Measurements from ENCODE around the gene DENND1C. TPM values are rescaled to one million over a fixed set of nuclear protein-coding genes. Genes with fewer than 3 reads are reported as not detected.
"Not testable (repeated sequence)": the region's sequence is repeated elsewhere in the genome, so short reads cannot be mapped to it uniquely, and the experiment has no call there.

DENND1C gene
- total RNA-seq, 4 donors from 2014 or later: 0.27 to 1.2 (median 0.29) TPM; not detected in 1

DNA sequence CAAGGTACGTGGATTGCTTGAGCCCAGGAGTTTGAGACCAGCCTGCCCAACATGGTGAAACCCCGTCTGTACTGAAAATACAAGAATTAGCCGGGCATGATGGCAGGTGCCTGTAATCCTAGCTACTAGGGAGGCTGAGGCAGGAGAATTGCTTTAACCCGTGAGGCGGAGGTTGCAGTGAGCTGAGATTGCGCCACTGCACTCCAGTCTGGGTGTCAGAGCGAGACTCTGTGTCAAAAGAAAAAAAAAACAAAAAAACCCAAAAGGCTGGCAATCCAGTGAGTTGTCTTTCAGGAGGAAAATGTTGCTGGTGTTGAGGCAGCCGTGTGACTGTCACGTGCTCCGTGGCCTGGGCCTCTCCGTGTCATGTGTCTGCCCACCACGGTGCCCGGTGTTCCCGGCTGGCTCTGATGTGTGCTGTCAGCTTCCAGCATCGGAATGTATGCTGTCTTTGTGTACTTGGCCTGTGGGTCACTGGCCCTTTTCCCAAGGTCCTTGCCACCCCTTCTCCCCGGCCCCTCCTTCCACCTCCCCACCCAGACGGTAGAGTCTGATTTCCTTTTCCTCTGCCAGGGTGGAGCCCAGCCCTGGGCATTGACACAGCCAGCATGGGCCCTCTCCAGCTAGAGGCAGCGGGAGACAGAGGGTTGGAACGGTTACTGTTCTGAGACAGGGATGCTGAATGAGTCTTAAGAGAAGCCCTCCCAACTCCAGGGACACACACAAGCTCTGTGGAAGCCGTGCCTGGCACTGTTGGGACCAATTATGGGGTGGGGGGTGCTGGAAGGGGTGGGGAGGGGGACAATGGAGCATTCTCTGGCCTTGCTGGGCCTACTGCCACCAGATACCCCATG lies 27.8 kb upstream of the DENND1C start:
- DNase-seq: peak; percentile 22 to 56
- Histone ChIP-seq H3K27ac (peak overlapping the region; percentile 3 to 79 (median 41)), H3K36me3 (no peaks in the 10 kb centered on the region), H3K9me3 (no peaks in the 10 kb centered on the region), H3K4me1 (peaks cover 0 to 5% of the 10 kb centered on the region in 2 donors), H3K27me3 (no peaks in the 10 kb centered on the region), H3K4me3 (no peak overlapping the region)
- no peak for TF ChIP-seq POLR2A (IDR thresholded peaks at IDR 0.05)
- TF ChIP-seq, protein P1, sequence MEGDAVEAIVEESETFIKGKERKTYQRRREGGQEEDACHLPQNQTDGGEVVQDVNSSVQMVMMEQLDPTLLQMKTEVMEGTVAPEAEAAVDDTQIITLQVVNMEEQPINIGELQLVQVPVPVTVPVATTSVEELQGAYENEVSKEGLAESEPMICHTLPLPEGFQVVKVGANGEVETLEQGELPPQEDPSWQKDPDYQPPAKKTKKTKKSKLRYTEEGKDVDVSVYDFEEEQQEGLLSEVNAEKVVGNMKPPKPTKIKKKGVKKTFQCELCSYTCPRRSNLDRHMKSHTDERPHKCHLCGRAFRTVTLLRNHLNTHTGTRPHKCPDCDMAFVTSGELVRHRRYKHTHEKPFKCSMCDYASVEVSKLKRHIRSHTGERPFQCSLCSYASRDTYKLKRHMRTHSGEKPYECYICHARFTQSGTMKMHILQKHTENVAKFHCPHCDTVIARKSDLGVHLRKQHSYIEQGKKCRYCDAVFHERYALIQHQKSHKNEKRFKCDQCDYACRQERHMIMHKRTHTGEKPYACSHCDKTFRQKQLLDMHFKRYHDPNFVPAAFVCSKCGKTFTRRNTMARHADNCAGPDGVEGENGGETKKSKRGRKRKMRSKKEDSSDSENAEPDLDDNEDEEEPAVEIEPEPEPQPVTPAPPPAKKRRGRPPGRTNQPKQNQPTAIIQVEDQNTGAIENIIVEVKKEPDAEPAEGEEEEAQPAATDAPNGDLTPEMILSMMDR (IDR thresholded peaks at IDR 0.05 in 4 of 5, conservative IDR thresholded peaks at IDR 0.05 in 1 of 5): no peak
- in situ Hi-C loops (cut with MboI; ENCODE audit: low sequenced_read_pairs in 4 of 4) (loop anchor here in 3 of 4 donors (25.0 kb wide), 2 partner anchors 228 to 353 kb away; partner anchors contain the start of genes GPR108 (in 1 of the 3) and TRIP10 (in 1 of the 3)), intact Hi-C loops (cut with DNase I; ENCODE audit: low total_unique reads) (no loop called here)
- peak; percentile 39 to 80 for ATAC-seq

DNA sequence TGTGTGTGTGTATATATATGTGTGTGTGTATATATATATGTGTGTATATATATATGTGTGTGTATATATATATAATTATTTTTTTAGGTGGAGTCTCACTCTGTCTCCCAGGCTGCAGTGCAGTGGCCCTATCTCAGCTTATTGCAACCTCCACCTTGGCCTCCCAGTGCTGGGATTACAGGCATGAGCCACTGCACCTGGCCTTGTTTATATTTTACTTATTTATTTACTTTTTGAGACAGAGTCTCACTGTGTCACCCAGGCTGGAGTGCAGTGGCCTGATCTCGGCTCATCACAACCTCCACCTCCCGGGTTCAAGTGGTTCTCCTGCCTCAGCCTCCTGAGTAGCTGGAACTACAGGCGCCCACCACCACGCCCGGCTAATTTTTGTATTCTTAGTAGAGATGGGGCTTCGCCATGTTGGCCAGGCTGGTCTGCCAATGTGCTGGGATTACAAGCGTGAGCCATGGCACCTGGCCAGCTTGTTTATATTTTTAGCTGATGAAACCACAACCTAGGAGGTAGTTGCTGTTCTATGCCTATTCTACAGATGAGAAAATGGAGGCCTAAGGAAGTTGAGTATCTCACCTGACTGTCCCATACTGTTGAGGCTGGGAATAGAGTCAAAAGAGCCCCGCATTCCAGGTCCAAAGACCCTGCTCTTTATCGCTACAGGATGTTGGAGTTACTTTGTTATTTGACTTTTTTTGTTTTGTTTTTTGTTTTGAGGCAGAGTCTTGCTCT lies 26.6 kb upstream of the DENND1C start:
- H3K4me3 ChIP-seq; H3K4me1 ChIP-seq; DNase-seq; H3K36me3 ChIP-seq; H3K9me3 ChIP-seq; H3K27me3 ChIP-seq; ATAC-seq; intact Hi-C loops (cut with DNase I; ENCODE audit: low total_unique reads): not testable (repeated sequence)
- in situ Hi-C loops (cut with MboI; ENCODE audit: low sequenced_read_pairs in 4 of 4): loop anchor here in 3 of 4 donors (25.0 kb wide), 2 partner anchors 229 to 354 kb away; partner anchors contain the start of genes GPR108 (in 1 of the 3) and TRIP10 (in 1 of the 3)
- H3K27ac ChIP-seq: peak overlapping the region in 2 of 4 donors; percentile 71 to 79

DNA sequence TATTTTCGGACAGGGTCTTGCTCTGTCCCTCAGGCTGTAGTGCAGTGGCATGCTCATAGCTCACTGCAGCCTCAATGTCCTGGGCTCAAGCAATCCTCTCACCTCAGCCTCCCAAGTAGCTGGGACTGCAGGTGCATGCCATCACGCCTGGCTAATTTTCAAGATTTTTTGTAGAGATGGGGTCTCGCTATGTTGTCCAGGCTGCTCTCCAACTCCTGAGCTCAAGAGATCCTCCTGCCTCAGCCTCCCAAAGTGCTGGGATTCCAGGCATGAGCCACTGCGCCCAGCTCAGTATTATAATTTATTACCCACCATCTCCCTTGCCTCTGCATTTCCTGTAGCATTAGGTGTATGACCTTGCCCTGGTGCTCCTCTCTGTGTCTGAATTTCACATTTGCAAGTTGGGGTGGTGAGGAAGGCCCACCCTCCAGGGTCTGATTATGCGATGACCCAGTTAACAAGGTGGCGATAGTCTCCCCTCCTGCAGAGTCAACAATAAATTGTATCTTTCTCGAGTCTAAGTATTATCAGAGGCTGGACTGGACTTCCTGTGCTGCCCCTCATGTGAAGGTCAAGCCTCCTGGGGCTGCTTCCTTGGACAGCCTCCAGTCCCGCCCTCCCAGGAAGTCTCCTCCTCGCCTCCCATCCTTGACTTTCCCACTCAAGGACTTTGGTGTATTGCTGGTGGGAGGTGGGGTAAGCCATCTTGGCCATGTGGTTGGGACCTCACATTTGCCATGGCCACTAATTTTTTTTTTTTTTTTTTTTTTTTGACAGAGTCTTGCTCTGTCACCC lies 22.0 kb upstream of the DENND1C start:
- DNase-seq (no peak), ATAC-seq (peak in 1 of 2 donors; percentile 30)
- no peak overlapping the region for H3K4me3 ChIP-seq
- no peaks in the 10 kb centered on the region for H3K9me3 ChIP-seq
- H3K4me1 ChIP-seq: no peaks in the 10 kb centered on the region
- H3K27ac ChIP-seq: peak overlapping the region in 1 of 4 donors; percentile 31
- H3K36me3 ChIP-seq: no peaks in the 10 kb centered on the region
- in situ Hi-C loops (cut with MboI; ENCODE audit: low sequenced_read_pairs in 4 of 4): loop anchor here in 3 of 4 donors (25.0 kb wide), 2 partner anchors 234 to 359 kb away; partner anchors contain the start of genes GPR108 (in 1 of the 3) and TRIP10 (in 1 of the 3)
- peaks cover 21 to 30% (median 30%) of the 10 kb centered on the region in 3 donors for H3K27me3 ChIP-seq
- intact Hi-C loops (cut with DNase I; ENCODE audit: low total_unique reads): no loop called here
- TF ChIP-seq, protein P1 (IDR thresholded peaks at IDR 0.05 in 4 of 5, conservative IDR thresholded peaks at IDR 0.05 in 1 of 5): no peak
- TF ChIP-seq POLR2A (IDR thresholded peaks at IDR 0.05): no peak

DNA sequence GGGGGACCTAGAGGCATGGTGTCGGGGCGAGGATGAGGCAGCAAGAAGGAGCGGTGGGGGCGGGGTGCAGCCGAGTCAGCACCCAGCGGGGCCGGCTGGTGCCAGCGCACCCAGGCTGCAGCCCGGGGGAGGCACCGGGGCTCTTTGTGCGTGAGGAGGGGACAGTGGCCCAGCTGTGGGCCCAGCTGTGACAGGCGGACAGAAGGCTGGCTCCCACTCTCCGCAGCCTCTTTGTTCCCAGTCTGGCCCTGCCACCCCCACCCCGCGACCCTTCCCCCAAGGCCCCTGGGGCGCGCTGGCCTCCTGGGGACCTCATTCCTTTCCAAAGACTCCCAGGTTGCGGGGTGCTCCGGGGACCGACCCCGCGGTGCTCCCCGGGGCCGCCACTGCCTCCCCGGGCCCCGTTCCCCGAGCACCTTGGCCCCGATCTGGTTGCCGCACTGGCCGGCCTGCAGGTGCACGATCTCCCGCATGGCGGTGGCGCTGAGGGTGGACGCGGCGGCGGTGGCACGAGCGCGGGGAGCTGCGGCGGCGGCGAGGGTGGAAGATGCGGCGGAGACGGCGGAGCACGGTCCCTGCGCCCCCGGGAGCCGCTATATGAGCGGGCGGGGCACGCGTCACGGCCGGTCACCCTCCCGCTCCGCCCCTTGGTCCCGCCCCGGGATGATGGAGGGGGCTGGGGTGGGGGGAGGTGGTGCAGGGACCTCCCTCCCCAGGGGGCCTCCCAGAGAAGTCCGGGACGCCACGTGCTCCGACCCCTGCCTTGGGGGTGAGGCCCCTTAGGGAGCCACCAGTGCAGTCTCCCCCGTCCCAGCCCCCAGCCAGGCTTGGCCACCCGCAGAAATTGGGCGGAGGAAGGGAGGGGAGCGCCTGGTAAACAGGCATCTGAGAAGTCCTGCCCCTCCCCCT lies 20.4 kb upstream of the DENND1C start, which contains the start of gene TUBB4A:
TSS of gene TUBB4A (minus strand) at position 570 of the 909 bp plus-strand sequence. CDS start at position 473, 97 bp downstream.
- intact Hi-C loops (cut with DNase I; ENCODE audit: low total_unique reads): no loop called here
- in situ Hi-C loops (cut with MboI; ENCODE audit: low sequenced_read_pairs in 4 of 4): loop anchor here in 3 of 4 donors (25.0 kb wide), 2 partner anchors 235 to 360 kb away; partner anchors contain the start of genes GPR108 (in 1 of the 3) and TRIP10 (in 1 of the 3)
- ATAC-seq (no peak), DNase-seq (no peak)
- H3K36me3 ChIP-seq: no peaks in the 10 kb centered on the region
- no peaks in the 10 kb centered on the region for H3K9me3 ChIP-seq
- peak within 1 kb of the TSS; percentile 30 to 52 (median 48) for H3K4me3 ChIP-seq
- TF ChIP-seq, protein P1 (IDR thresholded peaks at IDR 0.05 in 4 of 5, conservative IDR thresholded peaks at IDR 0.05 in 1 of 5): no peak
- no peak for TF ChIP-seq POLR2A (IDR thresholded peaks at IDR 0.05)
- no peaks in the 10 kb centered on the region for H3K4me1 ChIP-seq
- H3K27me3 ChIP-seq: peaks cover 21 to 30% (median 30%) of the 10 kb centered on the region in 3 donors
- H3K27ac ChIP-seq: peak within 1 kb of the TSS in 3 of 4 donors; percentile 21 to 54 (median 33)

Data from gastrocnemius medialis (tissue), 4 donors.